ENCODE data around the gene SAMD4B.

GRCh38 chr19:39335168-39335548 is 7.1 kb upstream of the SAMD4B start:
- no peak for TF ChIP-seq CTCF (IDR thresholded peaks at IDR 0.05; ENCODE audit: insufficient read depth, low read length)
- TF ChIP-seq POLR2AphosphoS5 (IDR thresholded peaks at IDR 0.05; ENCODE audit: low read depth): no peak
- no peak for TF ChIP-seq GABPA (IDR thresholded peaks at IDR 0.05; ENCODE audit: low read depth)
- no peak for TF ChIP-seq REST (IDR thresholded peaks at IDR 0.05; ENCODE audit: insufficient replicate concordance, low read depth)
- TF ChIP-seq SPI1 (IDR thresholded peaks at IDR 0.05; ENCODE audit: borderline replicate concordance, low read depth): no peak

Measured in HL-60 (cell line).